HepG2 (cell line): ENCODE results near the gene PEMT. TPM values are rescaled to one million over a fixed set of nuclear protein-coding genes. Genes with fewer than 3 reads are reported as not detected.

Experiments
- JARID2 ChIP-seq: sonication (generic); formaldehyde crosslinking; IDR thresholded peaks from 2 replicates; pipeline ENCODE4 v1.8.1; 2023; ENCODE audit warnings: missing genetic modification reagents, inconsistent platforms; ENCODE audit not compliant: insufficient replicate concordance
- NCOA5 ChIP-seq: sonication (generic); formaldehyde crosslinking; IDR thresholded peaks from 2 replicates; pipeline ENCODE4 v1.4.0; 2020; ENCODE audit warnings: missing genetic modification reagents
- PHF20 ChIP-seq: sonication (generic); formaldehyde crosslinking; IDR thresholded peaks from 2 replicates; pipeline ENCODE4 v1.5.0; 2020; ENCODE audit warnings: mild to moderate bottlenecking, missing genetic modification reagents
- SNAI1 ChIP-seq: sonication (generic); formaldehyde crosslinking; IDR thresholded peaks from 2 replicates; pipeline ENCODE4 v1.5.0; 2020; ENCODE audit warnings: mild to moderate bottlenecking, missing genetic modification reagents, borderline replicate concordance
- SPEN ChIP-seq: sonication (generic); formaldehyde crosslinking; IDR thresholded peaks from 2 replicates; pipeline ENCODE4 v1.5.1; 2020; ENCODE audit warnings: low read depth, mild to moderate bottlenecking, missing genetic modification reagents
- YEATS4 ChIP-seq: sonication (generic); formaldehyde crosslinking; IDR thresholded peaks from 2 replicates; pipeline ENCODE4 v1.4.0; 2020; ENCODE audit warnings: missing genetic modification reagents, borderline replicate concordance
- ZBTB8A ChIP-seq: sonication (generic); formaldehyde crosslinking; IDR thresholded peaks from 2 replicates; pipeline ENCODE4 v1.4.0; 2020; ENCODE audit warnings: mild to moderate bottlenecking, low read depth, missing genetic modification reagents, borderline replicate concordance
- ZNF572 ChIP-seq: sonication (generic); formaldehyde crosslinking; IDR thresholded peaks from 2 replicates; pipeline ENCODE4 v1.5.1; 2020; ENCODE audit warnings: mild to moderate bottlenecking, missing genetic modification reagents
- polyA plus RNA-seq, 8 experiments: library from polyadenylated mRNA; depleted of rRNA in 3 of 8; stranded (reverse) in 7 of 8; unstranded in 1 of 8; fragments of >200 nt; fragmentation: Illumina TruSeq in 4 of 8; extraction: Trizol in 4 of 8; gene quantifications; 2 replicates each; pipeline versions ENCODE4 v1.2.1 to v1.2.3, GENCODE V29; 2011 to 2016; ENCODE audit warnings: low read depth in 4 of 8, missing spikeins in 1 of 8, mixed read lengths in 1 of 8; ENCODE audit not compliant: insufficient read depth in 1 of 8
- total RNA-seq, 5 experiments: library from RNA; depleted of rRNA; stranded (reverse); fragments of >200 nt; fragmentation: Illumina TruSeq; extraction: Trizol; gene quantifications; 2 replicates each; pipeline ENCODE4 v1.2.3, GENCODE V29; 2016; ENCODE audit warnings: low read depth in 1 of 5
- TF ChIP-seq, protein P1 (sequence below): sonication (generic); formaldehyde crosslinking; IDR thresholded peaks from 2 replicates; pipeline ENCODE4 v1.5.1; 2020; ENCODE audit warnings: missing genetic modification reagents, mild to moderate bottlenecking, borderline replicate concordance
- TF ChIP-seq, protein P2 (sequence below): IDR thresholded peaks from 2 replicates; pipeline ENCODE4 v1.6.1; 2016; ENCODE audit warnings: missing biosample characterization, missing genetic modification reagents, low read depth
- TF ChIP-seq, protein P3 (sequence below): IDR thresholded peaks from 2 replicates; pipeline ENCODE4 v1.6.1; 2016; ENCODE audit warnings: missing genetic modification reagents, missing compliant biosample characterization
- TF ChIP-seq, protein P4 (sequence below), 2 experiments: IDR thresholded peaks; 2 replicates each; pipeline ENCODE4 v1.6.1; 2011 to 2012; ENCODE audit warnings: low read length in 2 of 2, borderline replicate concordance in 1 of 2, low read depth in 1 of 2, mild to moderate bottlenecking in 1 of 2, moderate library complexity in 1 of 2
- TF ChIP-seq, protein P5 (sequence below): sonication (generic); formaldehyde crosslinking; IDR thresholded peaks from 2 replicates; pipeline ENCODE4 v1.5.1; 2020; ENCODE audit warnings: mild to moderate bottlenecking, missing genetic modification reagents, moderate library complexity
- TF ChIP-seq, protein P6 (sequence below): sonication (generic); formaldehyde crosslinking; IDR thresholded peaks from 2 replicates; pipeline ENCODE4 v1.9.0; 2022; ENCODE audit warnings: missing genetic modification reagents, mild to moderate bottlenecking, borderline replicate concordance

PEMT gene
- total and polyA plus RNA-seq, 2 of the 13 experiments (the other 11 are each of a cell fraction or from before 2014, with no cell fraction given) = 31.7 to 43.6 TPM

DNA sequence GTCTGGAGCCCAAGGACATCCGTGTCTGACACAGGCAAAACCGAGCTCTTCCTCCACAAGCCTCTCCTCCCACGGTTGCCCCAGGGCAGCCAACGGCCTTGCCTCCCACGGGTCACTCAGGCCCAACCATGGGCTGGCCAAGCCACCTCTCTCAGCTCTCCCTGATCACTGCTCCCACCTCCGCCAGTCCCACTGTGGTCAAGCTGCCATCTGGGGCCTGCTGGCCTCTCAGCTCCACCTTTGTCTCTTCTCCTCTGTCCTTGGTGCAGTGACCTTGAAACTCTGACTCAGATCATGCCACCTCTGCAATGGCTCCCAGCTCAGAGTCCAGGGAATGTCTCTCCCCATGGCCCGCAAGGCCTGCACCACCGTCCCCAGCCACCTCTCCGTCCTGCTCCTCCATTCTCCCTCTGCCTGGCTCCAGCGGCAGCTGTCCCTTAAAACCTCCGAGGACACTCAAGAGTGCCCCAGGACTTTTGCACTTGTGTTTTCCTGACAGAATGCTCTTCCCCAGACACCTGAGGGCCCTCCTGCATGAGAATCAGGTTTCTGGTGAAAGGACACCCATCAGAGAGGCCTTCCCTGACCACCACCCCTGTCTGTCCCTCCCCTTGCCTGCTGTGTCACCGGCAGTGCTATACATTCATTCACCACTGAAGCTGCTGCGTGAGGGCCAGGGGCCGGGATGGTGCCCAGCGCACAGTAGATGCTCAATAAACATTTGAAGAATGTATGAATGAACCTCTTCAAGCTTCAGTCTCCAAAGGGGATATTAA lies 19.3 kb downstream of the PEMT start (continued):
- TF ChIP-seq, protein P1, sequence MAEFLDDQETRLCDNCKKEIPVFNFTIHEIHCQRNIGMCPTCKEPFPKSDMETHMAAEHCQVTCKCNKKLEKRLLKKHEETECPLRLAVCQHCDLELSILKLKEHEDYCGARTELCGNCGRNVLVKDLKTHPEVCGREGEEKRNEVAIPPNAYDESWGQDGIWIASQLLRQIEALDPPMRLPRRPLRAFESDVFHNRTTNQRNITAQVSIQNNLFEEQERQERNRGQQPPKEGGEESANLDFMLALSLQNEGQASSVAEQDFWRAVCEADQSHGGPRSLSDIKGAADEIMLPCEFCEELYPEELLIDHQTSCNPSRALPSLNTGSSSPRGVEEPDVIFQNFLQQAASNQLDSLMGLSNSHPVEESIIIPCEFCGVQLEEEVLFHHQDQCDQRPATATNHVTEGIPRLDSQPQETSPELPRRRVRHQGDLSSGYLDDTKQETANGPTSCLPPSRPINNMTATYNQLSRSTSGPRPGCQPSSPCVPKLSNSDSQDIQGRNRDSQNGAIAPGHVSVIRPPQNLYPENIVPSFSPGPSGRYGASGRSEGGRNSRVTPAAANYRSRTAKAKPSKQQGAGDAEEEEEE (CRISPR knock-in tag) = no peak
- no peak for TF ChIP-seq ZNF572
- no peak for TF ChIP-seq SNAI1 (CRISPR knock-in tag)
- TF ChIP-seq, protein P2, sequence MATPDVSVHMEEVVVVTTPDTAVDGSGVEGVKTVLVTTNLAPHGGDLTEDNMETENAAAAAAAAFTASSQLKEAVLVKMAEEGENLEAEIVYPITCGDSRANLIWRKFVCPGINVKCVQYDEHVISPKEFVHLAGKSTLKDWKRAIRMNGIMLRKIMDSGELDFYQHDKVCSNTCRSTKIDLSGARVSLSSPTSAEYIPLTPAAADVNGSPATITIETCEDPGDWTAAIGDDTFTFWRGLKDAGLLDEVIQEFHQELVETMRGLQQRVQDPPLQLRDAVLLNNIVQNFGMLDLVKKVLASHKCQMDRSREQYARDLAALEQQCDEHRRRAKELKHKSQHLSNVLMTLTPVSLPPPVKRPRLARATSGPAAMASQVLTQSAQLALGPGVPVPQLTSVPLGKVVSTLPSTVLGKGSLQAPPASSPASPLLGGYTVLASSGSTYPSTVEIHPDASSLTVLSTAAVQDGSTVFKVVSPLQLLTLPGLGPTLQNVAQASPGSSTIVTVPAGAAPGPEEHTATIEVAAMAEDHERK (CRISPR knock-in tag) = no peak
- TF ChIP-seq, protein P3, sequence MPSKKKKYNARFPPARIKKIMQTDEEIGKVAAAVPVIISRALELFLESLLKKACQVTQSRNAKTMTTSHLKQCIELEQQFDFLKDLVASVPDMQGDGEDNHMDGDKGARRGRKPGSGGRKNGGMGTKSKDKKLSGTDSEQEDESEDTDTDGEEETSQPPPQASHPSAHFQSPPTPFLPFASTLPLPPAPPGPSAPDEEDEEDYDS = no peak
- TF ChIP-seq, protein P4, sequence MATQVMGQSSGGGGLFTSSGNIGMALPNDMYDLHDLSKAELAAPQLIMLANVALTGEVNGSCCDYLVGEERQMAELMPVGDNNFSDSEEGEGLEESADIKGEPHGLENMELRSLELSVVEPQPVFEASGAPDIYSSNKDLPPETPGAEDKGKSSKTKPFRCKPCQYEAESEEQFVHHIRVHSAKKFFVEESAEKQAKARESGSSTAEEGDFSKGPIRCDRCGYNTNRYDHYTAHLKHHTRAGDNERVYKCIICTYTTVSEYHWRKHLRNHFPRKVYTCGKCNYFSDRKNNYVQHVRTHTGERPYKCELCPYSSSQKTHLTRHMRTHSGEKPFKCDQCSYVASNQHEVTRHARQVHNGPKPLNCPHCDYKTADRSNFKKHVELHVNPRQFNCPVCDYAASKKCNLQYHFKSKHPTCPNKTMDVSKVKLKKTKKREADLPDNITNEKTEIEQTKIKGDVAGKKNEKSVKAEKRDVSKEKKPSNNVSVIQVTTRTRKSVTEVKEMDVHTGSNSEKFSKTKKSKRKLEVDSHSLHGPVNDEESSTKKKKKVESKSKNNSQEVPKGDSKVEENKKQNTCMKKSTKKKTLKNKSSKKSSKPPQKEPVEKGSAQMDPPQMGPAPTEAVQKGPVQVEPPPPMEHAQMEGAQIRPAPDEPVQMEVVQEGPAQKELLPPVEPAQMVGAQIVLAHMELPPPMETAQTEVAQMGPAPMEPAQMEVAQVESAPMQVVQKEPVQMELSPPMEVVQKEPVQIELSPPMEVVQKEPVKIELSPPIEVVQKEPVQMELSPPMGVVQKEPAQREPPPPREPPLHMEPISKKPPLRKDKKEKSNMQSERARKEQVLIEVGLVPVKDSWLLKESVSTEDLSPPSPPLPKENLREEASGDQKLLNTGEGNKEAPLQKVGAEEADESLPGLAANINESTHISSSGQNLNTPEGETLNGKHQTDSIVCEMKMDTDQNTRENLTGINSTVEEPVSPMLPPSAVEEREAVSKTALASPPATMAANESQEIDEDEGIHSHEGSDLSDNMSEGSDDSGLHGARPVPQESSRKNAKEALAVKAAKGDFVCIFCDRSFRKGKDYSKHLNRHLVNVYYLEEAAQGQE (IDR thresholded peaks at IDR 0.05; ENCODE audit: borderline replicate concordance in 1 of 2, low read depth in 1 of 2, low read length in 2 of 2) = no peak
- TF ChIP-seq, protein P5, sequence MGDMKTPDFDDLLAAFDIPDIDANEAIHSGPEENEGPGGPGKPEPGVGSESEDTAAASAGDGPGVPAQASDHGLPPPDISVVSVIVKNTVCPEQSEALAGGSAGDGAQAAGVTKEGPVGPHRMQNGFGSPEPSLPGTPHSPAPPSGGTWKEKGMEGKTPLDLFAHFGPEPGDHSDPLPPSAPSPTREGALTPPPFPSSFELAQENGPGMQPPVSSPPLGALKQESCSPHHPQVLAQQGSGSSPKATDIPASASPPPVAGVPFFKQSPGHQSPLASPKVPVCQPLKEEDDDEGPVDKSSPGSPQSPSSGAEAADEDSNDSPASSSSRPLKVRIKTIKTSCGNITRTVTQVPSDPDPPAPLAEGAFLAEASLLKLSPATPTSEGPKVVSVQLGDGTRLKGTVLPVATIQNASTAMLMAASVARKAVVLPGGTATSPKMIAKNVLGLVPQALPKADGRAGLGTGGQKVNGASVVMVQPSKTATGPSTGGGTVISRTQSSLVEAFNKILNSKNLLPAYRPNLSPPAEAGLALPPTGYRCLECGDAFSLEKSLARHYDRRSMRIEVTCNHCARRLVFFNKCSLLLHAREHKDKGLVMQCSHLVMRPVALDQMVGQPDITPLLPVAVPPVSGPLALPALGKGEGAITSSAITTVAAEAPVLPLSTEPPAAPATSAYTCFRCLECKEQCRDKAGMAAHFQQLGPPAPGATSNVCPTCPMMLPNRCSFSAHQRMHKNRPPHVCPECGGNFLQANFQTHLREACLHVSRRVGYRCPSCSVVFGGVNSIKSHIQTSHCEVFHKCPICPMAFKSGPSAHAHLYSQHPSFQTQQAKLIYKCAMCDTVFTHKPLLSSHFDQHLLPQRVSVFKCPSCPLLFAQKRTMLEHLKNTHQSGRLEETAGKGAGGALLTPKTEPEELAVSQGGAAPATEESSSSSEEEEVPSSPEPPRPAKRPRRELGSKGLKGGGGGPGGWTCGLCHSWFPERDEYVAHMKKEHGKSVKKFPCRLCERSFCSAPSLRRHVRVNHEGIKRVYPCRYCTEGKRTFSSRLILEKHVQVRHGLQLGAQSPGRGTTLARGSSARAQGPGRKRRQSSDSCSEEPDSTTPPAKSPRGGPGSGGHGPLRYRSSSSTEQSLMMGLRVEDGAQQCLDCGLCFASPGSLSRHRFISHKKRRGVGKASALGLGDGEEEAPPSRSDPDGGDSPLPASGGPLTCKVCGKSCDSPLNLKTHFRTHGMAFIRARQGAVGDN (CRISPR knock-in tag) = peak; percentile 95
- no peak for TF ChIP-seq NCOA5 (CRISPR knock-in tag)
- peak; percentile 65 for TF ChIP-seq SPEN (CRISPR knock-in tag)
- TF ChIP-seq PHF20 (CRISPR knock-in tag) = 0 out of 2 replicates have a peak, but pooled peaks have one; percentile 44
- TF ChIP-seq ZBTB8A = no peak
- peak; percentile 63 for TF ChIP-seq YEATS4 (CRISPR knock-in tag)
- TF ChIP-seq, protein P6, sequence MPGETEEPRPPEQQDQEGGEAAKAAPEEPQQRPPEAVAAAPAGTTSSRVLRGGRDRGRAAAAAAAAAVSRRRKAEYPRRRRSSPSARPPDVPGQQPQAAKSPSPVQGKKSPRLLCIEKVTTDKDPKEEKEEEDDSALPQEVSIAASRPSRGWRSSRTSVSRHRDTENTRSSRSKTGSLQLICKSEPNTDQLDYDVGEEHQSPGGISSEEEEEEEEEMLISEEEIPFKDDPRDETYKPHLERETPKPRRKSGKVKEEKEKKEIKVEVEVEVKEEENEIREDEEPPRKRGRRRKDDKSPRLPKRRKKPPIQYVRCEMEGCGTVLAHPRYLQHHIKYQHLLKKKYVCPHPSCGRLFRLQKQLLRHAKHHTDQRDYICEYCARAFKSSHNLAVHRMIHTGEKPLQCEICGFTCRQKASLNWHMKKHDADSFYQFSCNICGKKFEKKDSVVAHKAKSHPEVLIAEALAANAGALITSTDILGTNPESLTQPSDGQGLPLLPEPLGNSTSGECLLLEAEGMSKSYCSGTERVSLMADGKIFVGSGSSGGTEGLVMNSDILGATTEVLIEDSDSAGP (CRISPR knock-in tag) = 0 out of 2 replicates have a peak, but pooled peaks have one; percentile 29
- TF ChIP-seq JARID2 (CRISPR knock-in tag) = no peak
